ENCODE data around the gene GNG12. TPM values are rescaled to one million over a fixed set of nuclear protein-coding genes. Genes with fewer than 3 reads are reported as not detected.

Gene GNG12
- total RNA-seq, 1 donor from 2014 or later: 40.5 TPM

DNA sequence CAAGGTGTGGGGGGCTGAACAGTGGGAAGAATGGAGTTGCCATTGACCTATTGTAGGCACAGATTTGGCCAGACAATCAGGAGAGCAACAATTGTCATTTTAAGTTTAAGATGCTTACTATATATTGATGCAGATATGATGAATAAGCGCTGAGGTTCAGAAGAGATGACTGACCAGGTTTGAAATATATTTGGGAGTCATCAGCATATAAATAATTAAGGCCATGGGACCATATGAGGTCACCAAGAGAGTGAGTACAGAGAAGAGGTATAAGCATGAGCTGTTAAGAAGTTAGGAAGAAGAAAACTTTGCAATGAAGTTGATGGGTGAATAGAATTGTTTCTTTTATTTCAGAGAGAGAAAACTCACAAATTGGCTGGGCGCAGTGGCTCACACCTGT lies 152.8 kb downstream of the GNG12 start:
- Mint-ChIP-seq H3K36me3 (no peaks in the 10 kb centered on the region), H3K27ac (no peak overlapping the region), H3K4me3 (no peak overlapping the region), H3K27me3 (ENCODE audit: low read depth) (no peaks in the 10 kb centered on the region), H3K4me1 (peaks cover 44% of the 10 kb centered on the region), H3K9me3 (no peaks in the 10 kb centered on the region)
- TF ChIP-seq, protein P1, sequence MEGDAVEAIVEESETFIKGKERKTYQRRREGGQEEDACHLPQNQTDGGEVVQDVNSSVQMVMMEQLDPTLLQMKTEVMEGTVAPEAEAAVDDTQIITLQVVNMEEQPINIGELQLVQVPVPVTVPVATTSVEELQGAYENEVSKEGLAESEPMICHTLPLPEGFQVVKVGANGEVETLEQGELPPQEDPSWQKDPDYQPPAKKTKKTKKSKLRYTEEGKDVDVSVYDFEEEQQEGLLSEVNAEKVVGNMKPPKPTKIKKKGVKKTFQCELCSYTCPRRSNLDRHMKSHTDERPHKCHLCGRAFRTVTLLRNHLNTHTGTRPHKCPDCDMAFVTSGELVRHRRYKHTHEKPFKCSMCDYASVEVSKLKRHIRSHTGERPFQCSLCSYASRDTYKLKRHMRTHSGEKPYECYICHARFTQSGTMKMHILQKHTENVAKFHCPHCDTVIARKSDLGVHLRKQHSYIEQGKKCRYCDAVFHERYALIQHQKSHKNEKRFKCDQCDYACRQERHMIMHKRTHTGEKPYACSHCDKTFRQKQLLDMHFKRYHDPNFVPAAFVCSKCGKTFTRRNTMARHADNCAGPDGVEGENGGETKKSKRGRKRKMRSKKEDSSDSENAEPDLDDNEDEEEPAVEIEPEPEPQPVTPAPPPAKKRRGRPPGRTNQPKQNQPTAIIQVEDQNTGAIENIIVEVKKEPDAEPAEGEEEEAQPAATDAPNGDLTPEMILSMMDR (IDR thresholded peaks at IDR 0.05; ENCODE audit: unreplicated experiment): no peak
- no peak for DNase-seq (ENCODE audit: low spot score in 2 of 2, unreplicated experiment in 2 of 2)

DNA sequence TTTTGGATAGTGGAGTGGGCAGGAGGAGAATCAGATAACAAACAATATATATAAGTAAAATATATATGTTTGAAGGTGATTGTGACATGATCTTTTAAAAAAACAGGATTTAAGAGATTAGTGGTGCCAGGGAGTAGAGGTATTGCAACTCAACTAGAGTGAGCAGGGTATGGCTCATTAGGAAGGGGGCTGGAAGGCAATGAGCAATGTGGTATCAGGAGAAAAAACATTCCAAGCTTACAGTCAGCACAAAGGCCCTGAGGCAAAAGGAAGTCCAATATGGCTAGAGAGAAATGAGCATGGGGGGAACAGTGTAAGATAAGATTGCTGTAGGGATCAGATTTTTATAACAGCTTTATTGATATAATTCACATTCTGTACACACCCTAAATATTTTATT lies 153.6 kb downstream of the GNG12 start:
- TF ChIP-seq, protein P1 (IDR thresholded peaks at IDR 0.05; ENCODE audit: unreplicated experiment): no peak
- H3K9me3 Mint-ChIP-seq: no peaks in the 10 kb centered on the region
- H3K27me3 Mint-ChIP-seq (ENCODE audit: low read depth): no peaks in the 10 kb centered on the region
- H3K36me3 Mint-ChIP-seq: no peaks in the 10 kb centered on the region
- peaks cover 47% of the 10 kb centered on the region for H3K4me1 Mint-ChIP-seq
- H3K27ac Mint-ChIP-seq: no peak overlapping the region
- no peak for DNase-seq (ENCODE audit: low spot score in 2 of 2, unreplicated experiment in 2 of 2)
- no peak overlapping the region for H3K4me3 Mint-ChIP-seq

DNA sequence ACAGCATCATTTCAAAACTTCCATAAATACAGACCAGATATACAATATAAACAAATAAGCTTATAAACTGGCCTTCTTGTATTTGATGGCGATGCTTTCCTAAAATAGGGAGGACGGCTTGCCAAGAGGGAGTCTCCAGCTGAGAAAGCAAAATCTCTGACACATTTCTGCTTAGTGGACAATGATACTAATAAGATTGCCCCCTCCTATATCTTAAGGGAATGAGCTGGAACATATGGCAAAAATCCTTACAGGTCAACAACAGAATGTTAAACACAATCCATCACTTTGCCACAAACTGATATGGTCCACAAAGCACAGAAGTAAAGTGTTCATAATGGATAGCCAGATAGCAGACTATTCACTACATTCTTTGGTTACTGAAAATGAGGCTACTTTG lies 155.3 kb downstream of the GNG12 start:
- DNase-seq (ENCODE audit: low spot score in 2 of 2, unreplicated experiment in 2 of 2): no peak
- TF ChIP-seq, protein P1 (IDR thresholded peaks at IDR 0.05; ENCODE audit: unreplicated experiment): no peak
- Mint-ChIP-seq H3K27me3 (ENCODE audit: low read depth) (no peaks in the 10 kb centered on the region), H3K36me3 (no peaks in the 10 kb centered on the region), H3K4me3 (no peak overlapping the region), H3K9me3 (no peaks in the 10 kb centered on the region), H3K27ac (no peak overlapping the region), H3K4me1 (peaks cover 40% of the 10 kb centered on the region)

DNA sequence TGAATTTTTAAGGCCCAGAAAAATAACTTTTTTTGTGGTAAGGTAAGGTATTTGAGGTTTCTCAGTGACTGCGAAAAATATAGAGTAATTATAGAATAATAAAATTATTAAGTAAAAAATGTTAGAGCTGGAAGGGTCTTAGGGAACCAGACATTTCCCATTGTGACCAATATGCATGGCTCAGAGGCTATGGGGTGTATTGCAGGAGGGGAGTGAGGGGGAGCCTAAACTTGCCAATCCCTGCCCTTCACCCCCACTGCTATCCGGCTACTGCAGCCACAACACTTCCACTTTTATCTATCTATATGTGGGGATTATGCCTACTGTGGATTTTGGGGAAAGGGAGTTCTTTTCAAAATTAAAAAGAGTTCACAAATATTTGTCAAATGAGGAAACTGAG lies 155.9 kb downstream of the GNG12 start:
- TF ChIP-seq, protein P1 (IDR thresholded peaks at IDR 0.05; ENCODE audit: unreplicated experiment): no peak
- no peaks in the 10 kb centered on the region for H3K27me3 Mint-ChIP-seq (ENCODE audit: low read depth)
- DNase-seq (ENCODE audit: low spot score in 2 of 2, unreplicated experiment in 2 of 2): no peak
- no peaks in the 10 kb centered on the region for H3K36me3 Mint-ChIP-seq
- no peaks in the 10 kb centered on the region for H3K9me3 Mint-ChIP-seq
- no peak overlapping the region for H3K27ac Mint-ChIP-seq
- no peak overlapping the region for H3K4me3 Mint-ChIP-seq
- peaks cover 37% of the 10 kb centered on the region for H3K4me1 Mint-ChIP-seq

DNA sequence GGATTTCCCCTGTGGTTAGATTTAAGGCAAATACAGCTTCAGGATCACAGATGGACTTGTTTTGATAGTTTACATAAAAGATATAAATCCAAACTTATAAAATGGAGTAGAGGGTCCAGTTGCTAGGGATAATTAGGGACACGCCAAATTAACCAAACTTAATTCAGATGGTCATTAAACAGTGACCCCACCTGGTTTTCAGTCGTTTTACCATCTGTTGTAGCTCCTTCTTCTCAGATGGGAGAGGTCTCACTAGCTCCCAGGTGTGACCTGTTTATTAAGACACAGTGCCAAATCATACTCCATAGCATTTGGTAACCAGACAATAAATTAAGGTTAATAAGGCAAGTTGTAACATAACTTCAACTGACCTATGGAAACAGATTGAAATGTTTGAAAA lies 156.3 kb downstream of the GNG12 start:
- H3K4me1 Mint-ChIP-seq: peaks cover 35% of the 10 kb centered on the region
- H3K27ac Mint-ChIP-seq: no peak overlapping the region
- no peaks in the 10 kb centered on the region for H3K27me3 Mint-ChIP-seq (ENCODE audit: low read depth)
- H3K36me3 Mint-ChIP-seq: no peaks in the 10 kb centered on the region
- peaks cover 4% of the 10 kb centered on the region for H3K9me3 Mint-ChIP-seq
- TF ChIP-seq, protein P1 (IDR thresholded peaks at IDR 0.05; ENCODE audit: unreplicated experiment): no peak
- H3K4me3 Mint-ChIP-seq: no peak overlapping the region
- DNase-seq (ENCODE audit: low spot score in 2 of 2, unreplicated experiment in 2 of 2): no peak

DNA sequence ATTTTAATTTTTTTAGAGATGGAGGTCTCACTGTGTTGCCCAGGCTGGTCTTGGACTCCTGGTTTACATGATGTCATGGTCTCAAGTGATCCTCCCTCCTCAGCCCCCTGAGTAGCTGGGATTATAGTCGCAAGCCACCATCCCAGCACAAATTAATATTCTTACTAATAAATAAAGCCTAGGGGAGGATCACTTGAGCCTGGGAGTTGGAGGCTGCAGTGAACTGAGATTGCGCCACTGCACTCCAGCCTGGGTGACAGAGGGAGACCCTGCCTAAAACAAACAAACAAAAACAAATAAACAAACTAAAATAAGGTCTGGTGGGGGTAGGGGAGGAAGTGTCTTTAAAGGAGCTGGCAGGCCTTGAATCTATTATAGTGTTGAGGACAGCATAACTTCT lies 157.0 kb downstream of the GNG12 start:
- DNase-seq (ENCODE audit: low spot score in 2 of 2, unreplicated experiment in 2 of 2): no peak
- no peaks in the 10 kb centered on the region for H3K27me3 Mint-ChIP-seq (ENCODE audit: low read depth)
- H3K4me3 Mint-ChIP-seq: no peak overlapping the region
- peaks cover 4% of the 10 kb centered on the region for H3K9me3 Mint-ChIP-seq
- H3K36me3 Mint-ChIP-seq: no peaks in the 10 kb centered on the region
- H3K4me1 Mint-ChIP-seq: peaks cover 34% of the 10 kb centered on the region
- TF ChIP-seq, protein P1 (IDR thresholded peaks at IDR 0.05; ENCODE audit: unreplicated experiment): no peak
- H3K27ac Mint-ChIP-seq: no peak overlapping the region
